ENCODE results near the gene HADHB.
"Not testable (repeated sequence)": the region's sequence is repeated elsewhere in the genome, so short reads cannot be mapped to it uniquely, and the experiment has no call there.

HADHB gene

GRCh38 chr2:26330114-26330549, 85.4 kb downstream of the HADHB start:
- DNase-seq (ENCODE audit: low spot score) = peak; percentile 75
- in situ Hi-C loops (cut with MboI; ENCODE audit: low pct_unique_long_range_greater_than_20kb, low sequenced_read_pairs, unreplicated experiment) = no loop called here
- peak; percentile 90 for TF ChIP-seq CTCF (IDR thresholded peaks at IDR 0.05; ENCODE audit: extremely low read depth, insufficient read depth, missing control alignments)

GRCh38 chr2:26330604-26331003, 85.9 kb downstream of the HADHB start:
- in situ Hi-C loops (cut with MboI; ENCODE audit: low pct_unique_long_range_greater_than_20kb, low sequenced_read_pairs, unreplicated experiment) = no loop called here
- TF ChIP-seq CTCF (IDR thresholded peaks at IDR 0.05; ENCODE audit: extremely low read depth, insufficient read depth, missing control alignments) = no peak
- no peak for DNase-seq (ENCODE audit: low spot score)

- in situ Hi-C loops (cut with MboI; ENCODE audit: low pct_unique_long_range_greater_than_20kb, low sequenced_read_pairs, unreplicated experiment); DNase-seq (ENCODE audit: low spot score): not testable (repeated sequence)
Measured at GRCh38 chr2:26331321-26331720, 86.6 kb downstream of the HADHB start.

- no peak for DNase-seq (ENCODE audit: low spot score)
- no peak for TF ChIP-seq CTCF (IDR thresholded peaks at IDR 0.05; ENCODE audit: extremely low read depth, insufficient read depth, missing control alignments)
- in situ Hi-C loops (cut with MboI; ENCODE audit: low pct_unique_long_range_greater_than_20kb, low sequenced_read_pairs, unreplicated experiment) = no loop called here
Measured at GRCh38 chr2:26333293-26333692, 88.6 kb downstream of the HADHB start.

- in situ Hi-C loops (cut with MboI; ENCODE audit: low pct_unique_long_range_greater_than_20kb, low sequenced_read_pairs, unreplicated experiment) = no loop called here
- DNase-seq (ENCODE audit: low spot score) = no peak
- no peak for TF ChIP-seq CTCF (IDR thresholded peaks at IDR 0.05; ENCODE audit: extremely low read depth, insufficient read depth, missing control alignments)
Measured at GRCh38 chr2:26335231-26335630, 90.5 kb downstream of the HADHB start.

GRCh38 chr2:26336719-26337118, 92.0 kb downstream of the HADHB start:
- no peak for DNase-seq (ENCODE audit: low spot score)
- in situ Hi-C loops (cut with MboI; ENCODE audit: low pct_unique_long_range_greater_than_20kb, low sequenced_read_pairs, unreplicated experiment) = no loop called here
- TF ChIP-seq CTCF (IDR thresholded peaks at IDR 0.05; ENCODE audit: extremely low read depth, insufficient read depth, missing control alignments) = no peak

GRCh38 chr2:26337298-26337697, 92.6 kb downstream of the HADHB start:
- no peak for DNase-seq (ENCODE audit: low spot score)
- in situ Hi-C loops (cut with MboI; ENCODE audit: low pct_unique_long_range_greater_than_20kb, low sequenced_read_pairs, unreplicated experiment) = no loop called here
- TF ChIP-seq CTCF (IDR thresholded peaks at IDR 0.05; ENCODE audit: extremely low read depth, insufficient read depth, missing control alignments) = no peak
